Activated naive CD4-positive, alpha-beta T cell (primary cell): Measurements from ENCODE around the gene COG6.

Experiments used
- DNase-seq, 4 experiments: peaks; one replicate each; lab custom pipeline; 2025; lab: John Stamatoyannopoulos, UW

COG6 gene

DNA sequence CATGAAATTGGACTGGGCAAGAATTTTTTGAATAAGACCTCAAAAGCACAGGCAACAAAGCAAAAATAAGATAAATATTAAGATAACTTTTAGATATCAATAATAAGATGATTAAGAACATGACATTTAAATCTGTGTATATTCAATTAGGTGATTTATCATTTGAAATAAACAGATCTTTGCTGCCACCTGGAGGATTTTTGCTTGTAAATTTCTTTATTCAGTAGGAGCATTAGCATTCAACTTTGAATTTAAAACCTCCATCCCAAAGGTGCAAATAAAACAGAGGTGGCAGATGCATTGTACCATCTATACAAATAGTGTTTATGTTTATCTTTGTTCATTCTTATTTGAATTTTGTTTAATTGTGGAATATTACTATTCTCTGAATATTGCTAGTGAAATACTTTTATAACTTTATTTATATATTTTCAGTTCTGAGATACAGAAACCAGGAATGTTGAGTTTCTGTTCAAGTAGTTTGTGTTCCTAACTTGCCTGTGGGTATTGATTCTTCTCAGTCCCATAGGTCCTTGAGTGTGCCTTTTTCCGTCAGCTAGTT lies 20.9 kb downstream of the COG6 start:
- no peak for DNase-seq

- no peak for DNase-seq
Measured at GRCh38 chr13:39682310-39682709, 26.8 kb downstream of the COG6 start.

DNA sequence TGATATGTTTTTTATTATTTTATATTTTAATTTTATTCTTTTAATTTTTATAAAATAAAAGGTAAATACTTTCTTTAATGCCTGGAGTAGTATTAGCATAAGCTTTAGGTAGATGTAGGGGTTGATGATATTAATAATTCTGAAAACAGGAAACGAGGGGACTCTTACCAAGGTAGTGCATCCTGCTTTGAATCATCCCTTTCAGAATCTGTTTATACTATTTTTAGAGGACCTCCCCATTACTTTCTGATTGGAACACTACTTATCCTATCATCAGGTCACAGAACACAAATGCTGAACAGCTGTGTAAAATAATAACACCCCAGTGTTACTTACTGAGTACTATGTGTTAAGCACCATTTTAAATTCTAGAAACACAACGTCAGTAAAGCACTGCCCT lies 27.3 kb downstream of the COG6 start:
- no peak for DNase-seq

DNA sequence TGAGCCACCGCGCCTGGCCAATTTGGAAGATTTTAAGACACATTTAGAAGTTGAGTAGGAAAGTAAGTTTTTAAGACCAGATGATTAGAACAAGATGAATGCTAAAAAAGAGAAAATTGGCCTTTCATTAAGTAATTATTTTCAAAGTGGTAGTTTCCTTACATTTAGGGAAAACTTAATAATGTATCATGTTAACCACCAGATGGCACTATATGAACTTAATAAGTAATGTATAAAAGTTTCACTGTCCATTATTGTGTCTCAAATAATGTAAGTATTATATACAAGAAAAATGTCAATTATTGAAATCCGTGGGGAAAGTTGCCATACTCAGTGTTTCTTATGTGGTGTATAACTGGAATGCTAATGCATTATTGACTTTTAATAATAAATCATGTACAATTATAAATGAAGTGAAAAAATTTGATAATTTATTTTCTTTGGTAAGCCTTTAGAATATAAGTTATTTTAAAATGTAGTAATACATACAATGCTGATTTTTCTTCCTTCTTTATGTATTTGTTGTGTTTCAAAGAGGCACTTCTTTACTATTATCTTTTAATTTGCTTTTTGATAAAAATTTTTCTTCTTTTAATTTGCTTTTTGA lies 29.2 kb downstream of the COG6 start:
- no peak for DNase-seq

GRCh38 chr13:39685652-39686051 lies 30.2 kb downstream of the COG6 start:
- no peak for DNase-seq

- no peak for DNase-seq
Measured at GRCh38 chr13:39688278-39688677, 32.8 kb downstream of the COG6 start.

- no peak for DNase-seq
Measured at GRCh38 chr13:39688699-39689405, 33.4 kb downstream of the COG6 start.

GRCh38 chr13:39692660-39693438 lies 37.4 kb downstream of the COG6 start:
- no peak for DNase-seq

GRCh38 chr13:39699274-39699673 lies 43.8 kb downstream of the COG6 start:
- DNase-seq, result no peak

DNA sequence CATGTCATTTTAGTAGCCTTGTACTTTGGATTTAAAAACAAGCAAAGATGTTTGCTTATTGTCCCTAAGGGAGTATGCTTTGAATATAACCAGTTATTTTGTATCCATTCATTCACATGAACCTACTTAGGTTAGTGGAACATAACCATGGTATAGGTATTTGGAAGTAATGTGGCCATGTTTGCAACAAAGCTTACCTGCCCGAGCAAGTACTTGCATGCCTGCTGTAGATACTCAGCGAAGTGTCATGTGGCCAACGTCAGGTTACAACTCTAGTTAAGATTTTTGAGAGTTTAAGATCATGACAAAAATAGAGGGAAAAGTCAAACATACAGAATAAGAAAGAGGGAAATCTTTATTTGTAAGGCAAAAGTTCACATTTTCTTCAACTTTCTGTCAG lies 57.2 kb downstream of the COG6 start:
- DNase-seq, result no peak

- no peak for DNase-seq
Measured at GRCh38 chr13:39729156-39729555, 73.7 kb downstream of the COG6 start.

DNA sequence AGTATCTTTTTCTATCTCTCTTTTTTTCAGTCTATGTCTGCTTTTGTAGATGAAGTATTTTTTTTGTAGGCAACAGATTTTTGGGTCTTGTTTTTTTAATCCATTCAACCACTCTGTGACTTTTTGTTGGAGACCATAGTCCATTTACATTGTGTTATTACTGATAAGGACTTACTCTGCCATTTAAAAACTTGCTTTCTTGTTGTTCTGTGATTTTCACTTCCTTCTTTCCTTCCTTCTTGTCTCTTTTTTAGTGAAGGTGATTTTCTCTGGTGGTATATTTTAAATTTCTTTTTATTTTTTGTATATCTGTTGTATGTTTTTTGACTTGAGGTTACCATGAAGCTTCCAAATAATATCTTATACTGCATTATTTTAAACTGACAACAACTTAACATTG lies 79.5 kb downstream of the COG6 start:
- DNase-seq, result no peak

DNA sequence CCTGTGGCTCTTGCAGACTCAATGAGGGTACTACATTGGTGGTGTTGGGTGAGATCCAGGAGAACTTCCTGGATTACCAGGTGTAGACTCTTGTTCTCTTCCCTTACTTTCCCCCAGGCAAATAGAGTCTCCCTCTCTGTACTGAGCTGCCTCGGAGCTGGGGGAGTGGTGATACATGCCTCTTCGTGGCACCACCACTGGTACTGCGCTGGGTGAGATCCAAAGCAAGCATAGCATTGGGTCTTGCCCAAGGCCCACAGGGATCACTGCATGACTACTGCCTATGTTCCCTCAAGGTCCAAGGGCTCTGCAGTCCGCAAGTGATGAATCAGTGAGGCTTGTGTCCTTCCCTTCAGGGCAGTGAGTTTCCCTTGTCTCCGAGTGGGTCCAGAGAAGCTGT lies 81.6 kb downstream of the COG6 start:
- no peak for DNase-seq

DNA sequence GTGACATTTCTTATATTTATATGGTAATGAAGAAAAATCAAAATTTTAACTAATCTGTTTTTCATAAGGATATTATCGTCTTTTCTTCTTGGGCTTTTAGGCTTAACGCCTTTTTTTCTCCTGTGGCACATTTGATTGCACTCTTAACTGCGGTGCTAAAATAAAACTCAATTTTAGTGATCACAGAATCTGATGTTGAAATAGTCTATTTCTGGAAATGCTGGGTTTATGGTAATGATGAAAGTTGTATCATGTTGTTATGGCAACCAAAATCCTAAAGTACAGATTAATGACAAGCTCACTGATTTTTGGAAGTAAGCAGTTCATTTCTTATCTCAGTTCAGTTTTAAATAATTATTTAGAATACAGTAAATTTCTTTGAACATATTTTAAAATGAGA lies 85.3 kb downstream of the COG6 start:
- no peak for DNase-seq

- DNase-seq, result no peak
Measured at GRCh38 chr13:39748961-39749360, 93.5 kb downstream of the COG6 start.

GRCh38 chr13:39749528-39749927 lies 94.1 kb downstream of the COG6 start:
- no peak for DNase-seq

GRCh38 chr13:39751805-39752204 lies 96.3 kb downstream of the COG6 start:
- no peak for DNase-seq

GRCh38 chr13:39760521-39760920 lies 105.1 kb downstream of the COG6 start:
- no peak for DNase-seq

- peak in 1 of 4 experiments; percentile 4 for DNase-seq
Measured at GRCh38 chr13:39765801-39766463, 110.5 kb downstream of the COG6 start.

GRCh38 chr13:39766464-39767158 lies 111.1 kb downstream of the COG6 start:
- DNase-seq, result no peak

DNA sequence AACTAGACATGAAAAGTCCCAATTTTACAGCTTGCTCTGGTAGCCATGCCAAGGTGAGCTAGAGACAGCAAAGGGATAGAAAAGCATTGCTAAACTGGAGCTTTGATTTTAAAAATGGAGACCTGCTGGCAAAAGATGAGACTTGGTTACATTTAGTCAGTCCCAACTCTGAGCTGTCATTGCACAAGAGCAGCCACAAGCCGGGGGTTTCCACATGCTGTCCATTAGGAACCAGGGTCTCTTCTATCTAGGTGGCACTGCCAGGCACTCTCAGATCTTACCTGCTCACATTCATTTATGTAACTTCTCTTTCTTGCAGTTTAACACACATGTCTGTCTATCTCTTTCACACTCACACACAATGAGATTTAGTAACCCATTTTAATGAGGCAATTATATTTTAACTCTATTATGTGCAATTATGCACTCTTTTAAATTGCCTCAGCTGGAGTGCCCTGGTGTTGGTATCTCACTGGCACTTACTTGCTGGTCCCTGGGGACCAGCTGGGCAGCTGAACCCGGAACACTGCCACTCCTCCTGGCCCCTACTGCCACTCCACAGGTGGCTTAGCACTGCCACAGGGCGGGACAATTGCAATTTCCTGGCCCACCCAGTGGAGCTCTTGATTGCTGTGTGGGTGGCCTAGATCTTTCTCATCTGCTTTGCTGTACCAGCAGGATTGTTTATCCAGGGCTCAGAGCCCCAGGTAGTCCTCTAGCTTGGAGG lies 112.5 kb downstream of the COG6 start:
- DNase-seq, result no peak
